Activated naive CD8-positive, alpha-beta T cell treated with anti-CD3 and anti-CD28 coated beads, Interleukin-2, amount 50 U/mL, for 24 hours (primary cell): ENCODE data around the gene NNT.

Source experiments
- ATAC-seq: fragments of 150-1000 bp; cut with Tn5 transposase; one replicate; pipeline ENCODE4 v1.10.0; 2021
- DNase-seq: peaks from one replicate; pipeline ENCODE4 v3.0.0; 2021
- H3K27ac Mint-ChIP-seq: one replicate; pipeline ENCODE4 v1.8.0; 2021; ENCODE audit warnings: mild to moderate bottlenecking, mixed read lengths
- H3K27me3 Mint-ChIP-seq: one replicate; pipeline ENCODE4 v1.8.0; 2021; ENCODE audit warnings: mixed read lengths
- H3K36me3 Mint-ChIP-seq: one replicate; pipeline ENCODE4 v1.8.0; 2021; ENCODE audit warnings: low read depth, mixed read lengths
- H3K4me1 Mint-ChIP-seq: one replicate; pipeline ENCODE4 v1.8.0; 2021; ENCODE audit warnings: mixed read lengths
- H3K4me3 Mint-ChIP-seq: one replicate; pipeline ENCODE4 v1.8.0; 2021; ENCODE audit warnings: mild to moderate bottlenecking, moderate library complexity, mixed read lengths
- H3K9me3 Mint-ChIP-seq: one replicate; pipeline ENCODE4 v1.8.0; 2021; ENCODE audit warnings: mixed read lengths

The NNT gene

DNA sequence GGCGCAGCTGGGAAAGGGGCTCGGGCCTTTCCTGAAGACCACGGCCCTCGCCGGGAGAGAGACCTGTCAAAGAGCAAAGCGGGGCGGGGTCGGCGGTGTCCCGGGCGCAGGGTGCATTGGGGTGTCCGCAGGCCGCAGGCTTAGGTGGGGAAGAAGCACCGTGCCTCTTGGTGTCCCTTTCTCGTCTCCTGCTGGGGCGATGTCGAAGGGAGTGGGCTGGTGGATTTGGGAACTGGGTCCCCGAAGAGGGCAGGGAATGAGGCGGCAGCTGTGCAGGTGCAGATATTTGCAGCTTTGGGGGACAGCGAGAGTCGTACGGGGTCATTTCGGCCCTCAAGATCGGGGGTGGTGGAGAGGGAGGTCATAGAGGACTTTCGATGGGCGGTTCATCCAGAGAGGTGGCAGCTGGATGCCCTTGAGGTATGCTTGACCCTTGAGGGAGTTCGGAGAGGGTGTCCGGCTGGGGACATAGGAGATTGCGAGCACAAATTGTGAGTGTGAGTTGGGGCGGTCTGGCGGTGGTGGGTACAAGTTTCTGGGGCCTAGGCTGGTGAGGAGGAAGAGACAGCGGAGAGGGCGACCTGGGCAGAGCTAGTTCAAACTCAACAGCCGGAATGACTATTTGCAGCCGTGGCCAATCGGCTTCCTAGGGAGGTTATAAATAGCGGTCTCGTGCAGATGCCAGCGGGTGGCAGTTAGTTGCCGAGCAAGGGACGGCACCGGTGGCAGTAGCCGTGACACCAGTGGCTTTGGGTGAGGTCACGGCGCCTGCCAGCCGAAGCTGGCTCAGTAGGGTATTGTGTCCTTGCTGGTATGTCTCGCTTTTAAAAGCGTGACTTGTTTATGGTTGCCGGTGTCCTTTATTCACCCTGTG, 601 bp downstream of the NNT start:
- ATAC-seq (peak; percentile 81), DNase-seq (peak; percentile 72)
- Mint-ChIP-seq H3K27me3 (no peaks in the 10 kb centered on the region), H3K4me3 (peak overlapping the region; percentile 88), H3K9me3 (no peaks in the 10 kb centered on the region), H3K36me3 (peaks cover 21% of the 10 kb centered on the region), H3K4me1 (peaks cover 42% of the 10 kb centered on the region), H3K27ac (peak overlapping the region; percentile 85)

- Mint-ChIP-seq H3K36me3 (peaks cover 28% of the 10 kb centered on the region), H3K9me3 (no peaks in the 10 kb centered on the region), H3K27me3 (no peaks in the 10 kb centered on the region), H3K27ac (no peak overlapping the region), H3K4me3 (peak overlapping the region; percentile 88), H3K4me1 (peaks cover 40% of the 10 kb centered on the region)
- no peak for DNase-seq
- no peak for ATAC-seq
Measured at GRCh38 chr5:43604699-43605098, 1.7 kb downstream of the NNT start.

DNA sequence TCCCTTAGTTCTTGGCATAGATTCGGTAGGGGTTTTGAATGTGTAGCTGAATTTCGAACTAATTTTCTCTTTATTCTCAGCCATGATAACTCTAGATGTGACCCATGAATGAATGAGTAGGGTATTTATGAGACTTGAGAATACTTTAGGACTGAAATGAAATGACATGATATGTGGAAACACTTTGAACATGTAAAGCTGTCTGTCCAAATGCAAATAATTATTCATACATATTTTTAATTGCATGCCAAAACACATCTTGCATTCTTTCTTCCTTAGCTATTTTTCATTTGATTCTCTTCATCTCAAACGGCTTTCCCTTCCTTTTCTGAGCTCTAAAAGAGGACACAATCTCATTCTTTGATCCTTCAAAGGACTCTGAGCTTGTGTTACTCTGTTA, 3.4 kb downstream of the NNT start:
- H3K36me3 Mint-ChIP-seq = peaks cover 37% of the 10 kb centered on the region
- H3K4me1 Mint-ChIP-seq = peaks cover 36% of the 10 kb centered on the region
- DNase-seq = no peak
- H3K27me3 Mint-ChIP-seq = no peaks in the 10 kb centered on the region
- no peak for ATAC-seq
- no peaks in the 10 kb centered on the region for H3K9me3 Mint-ChIP-seq
- no peak overlapping the region for H3K4me3 Mint-ChIP-seq
- no peak overlapping the region for H3K27ac Mint-ChIP-seq

DNA sequence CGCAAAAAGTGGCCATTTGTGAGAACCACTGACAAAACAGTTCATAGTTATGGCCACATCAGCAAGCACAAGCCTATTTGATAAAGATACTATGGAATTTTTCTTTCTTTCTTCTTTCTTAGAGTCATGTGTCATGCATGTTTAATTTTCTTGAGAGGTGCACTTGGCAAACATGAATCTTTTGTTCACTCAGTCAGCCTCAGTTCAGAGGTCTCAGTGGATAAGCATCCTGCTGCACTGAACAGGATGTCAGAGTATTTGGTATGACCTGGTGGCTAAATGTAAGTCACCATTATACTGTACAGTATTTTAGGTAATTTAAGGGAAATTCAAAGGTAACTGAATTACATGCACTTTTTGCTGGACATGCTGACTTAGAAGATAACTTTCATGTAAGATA, 5.4 kb downstream of the NNT start:
- Mint-ChIP-seq H3K9me3 (no peaks in the 10 kb centered on the region), H3K4me1 (peaks cover 24% of the 10 kb centered on the region), H3K27ac (no peak overlapping the region), H3K27me3 (no peaks in the 10 kb centered on the region), H3K4me3 (no peak overlapping the region), H3K36me3 (peaks cover 47% of the 10 kb centered on the region)
- ATAC-seq (no peak), DNase-seq (no peak)

GRCh38 chr5:43609752-43610151, 6.8 kb downstream of the NNT start:
- ATAC-seq (peak; percentile 75), DNase-seq (no peak)
- no peaks in the 10 kb centered on the region for H3K9me3 Mint-ChIP-seq
- no peaks in the 10 kb centered on the region for H3K27me3 Mint-ChIP-seq
- H3K27ac Mint-ChIP-seq = no peak overlapping the region
- H3K4me3 Mint-ChIP-seq = no peak overlapping the region
- H3K4me1 Mint-ChIP-seq = peaks cover 12% of the 10 kb centered on the region
- H3K36me3 Mint-ChIP-seq = peaks cover 45% of the 10 kb centered on the region

DNA sequence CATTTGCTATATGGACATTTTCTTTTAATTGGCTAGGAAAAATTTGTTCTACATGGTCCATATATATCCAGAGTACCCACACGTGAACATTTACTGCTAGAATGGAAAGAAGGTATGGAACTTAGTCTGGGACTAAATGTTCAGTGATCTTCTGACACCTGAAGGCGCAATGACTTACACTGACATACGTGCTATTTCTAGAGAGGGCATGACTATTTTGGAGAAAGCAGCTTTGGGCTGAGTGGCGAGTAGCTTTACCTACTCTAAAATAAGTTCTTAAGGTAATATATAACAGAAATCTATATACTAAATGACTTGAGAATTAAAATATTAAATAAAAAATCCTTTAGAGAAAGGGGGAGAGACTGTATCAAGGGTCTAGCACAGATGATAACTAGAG, 10.4 kb downstream of the NNT start:
- no peak for DNase-seq
- Mint-ChIP-seq H3K9me3 (no peaks in the 10 kb centered on the region), H3K36me3 (peaks cover 40% of the 10 kb centered on the region), H3K27ac (no peak overlapping the region), H3K27me3 (no peaks in the 10 kb centered on the region), H3K4me1 (no peaks in the 10 kb centered on the region), H3K4me3 (no peak overlapping the region)
- ATAC-seq = no peak

DNA sequence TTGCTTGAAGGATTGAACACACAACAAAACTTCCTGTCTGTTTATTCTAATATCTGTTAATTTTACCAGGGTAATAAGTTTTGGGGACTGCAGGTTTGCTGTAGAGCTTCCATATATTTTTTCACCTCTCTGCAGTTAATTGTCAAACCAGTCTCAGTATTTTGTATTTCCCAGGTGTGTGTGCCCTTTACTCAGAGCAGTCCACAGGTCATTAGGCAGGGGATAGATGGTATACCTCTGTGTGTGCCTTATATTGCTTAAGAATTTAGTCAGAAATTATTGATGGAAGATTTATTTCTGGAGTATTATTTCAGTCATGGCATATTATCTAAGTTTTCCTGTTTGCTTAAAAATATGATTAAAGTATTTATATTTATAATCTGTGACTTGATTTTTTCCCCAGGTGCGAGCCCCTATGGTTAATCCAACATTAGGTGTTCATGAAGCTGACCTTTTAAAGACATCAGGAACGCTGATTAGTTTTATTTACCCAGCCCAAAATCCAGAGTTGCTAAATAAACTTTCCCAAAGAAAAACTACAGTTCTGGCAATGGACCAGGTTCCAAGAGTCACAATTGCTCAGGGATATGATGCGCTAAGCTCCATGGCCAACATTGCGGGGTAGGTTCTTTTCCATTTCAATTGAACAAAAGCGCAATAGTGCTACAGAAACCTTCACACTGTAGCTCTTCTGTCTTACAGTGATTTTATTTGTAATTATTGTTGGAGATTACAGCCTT, 12.6 kb downstream of the NNT start:
- Mint-ChIP-seq H3K27ac (no peak overlapping the region), H3K4me3 (no peak overlapping the region), H3K27me3 (no peaks in the 10 kb centered on the region), H3K36me3 (peaks cover 36% of the 10 kb centered on the region), H3K4me1 (no peaks in the 10 kb centered on the region), H3K9me3 (no peaks in the 10 kb centered on the region)
- DNase-seq = no peak
- ATAC-seq = no peak

GRCh38 chr5:43616535-43616934, 13.6 kb downstream of the NNT start:
- no peak for DNase-seq
- H3K4me3 Mint-ChIP-seq = no peak overlapping the region
- no peaks in the 10 kb centered on the region for H3K27me3 Mint-ChIP-seq
- no peak for ATAC-seq
- no peak overlapping the region for H3K27ac Mint-ChIP-seq
- H3K9me3 Mint-ChIP-seq = no peaks in the 10 kb centered on the region
- no peaks in the 10 kb centered on the region for H3K4me1 Mint-ChIP-seq
- H3K36me3 Mint-ChIP-seq = peaks cover 35% of the 10 kb centered on the region

- no peaks in the 10 kb centered on the region for H3K27me3 Mint-ChIP-seq
- ATAC-seq (no peak), DNase-seq (no peak)
- peaks cover 1% of the 10 kb centered on the region for H3K4me1 Mint-ChIP-seq
- no peaks in the 10 kb centered on the region for H3K9me3 Mint-ChIP-seq
- no peak overlapping the region for H3K4me3 Mint-ChIP-seq
- peaks cover 35% of the 10 kb centered on the region for H3K36me3 Mint-ChIP-seq
- no peak overlapping the region for H3K27ac Mint-ChIP-seq
Measured at GRCh38 chr5:43619380-43619779, 16.4 kb downstream of the NNT start.

GRCh38 chr5:43619911-43620310, 16.9 kb downstream of the NNT start:
- no peak for ATAC-seq
- Mint-ChIP-seq H3K4me1 (peaks cover 1% of the 10 kb centered on the region), H3K36me3 (peaks cover 35% of the 10 kb centered on the region), H3K27ac (no peak overlapping the region), H3K9me3 (no peaks in the 10 kb centered on the region), H3K4me3 (no peak overlapping the region), H3K27me3 (no peaks in the 10 kb centered on the region)
- no peak for DNase-seq

DNA sequence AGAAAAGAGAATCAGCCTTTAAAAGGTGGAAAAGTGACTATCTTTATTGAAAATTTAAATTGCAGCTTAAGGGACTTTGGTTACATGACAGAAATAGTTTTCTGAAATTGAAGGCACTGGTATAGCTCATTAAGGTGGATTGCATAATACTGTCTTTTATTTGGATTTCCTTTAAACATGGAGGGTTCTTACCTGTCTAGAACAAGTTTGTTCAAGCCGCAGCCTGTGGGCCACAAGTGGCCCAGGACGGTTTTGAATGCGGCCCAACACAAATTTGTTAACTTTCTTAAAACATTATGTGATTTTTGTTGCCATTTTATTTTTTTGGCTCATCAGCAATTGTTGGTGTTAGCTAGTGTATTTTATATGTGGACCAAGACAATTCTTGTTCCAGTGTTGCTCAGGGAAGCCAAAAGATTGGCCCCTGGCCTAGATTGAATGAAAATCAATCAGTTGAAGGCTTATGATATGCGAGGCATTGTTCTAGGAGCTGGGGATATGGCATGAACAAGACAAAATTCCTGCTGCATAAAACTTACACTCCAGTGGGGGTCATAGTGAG, 18.0 kb downstream of the NNT start:
- DNase-seq = no peak
- H3K4me1 Mint-ChIP-seq = peaks cover 1% of the 10 kb centered on the region
- no peak for ATAC-seq
- H3K36me3 Mint-ChIP-seq = peaks cover 33% of the 10 kb centered on the region
- no peaks in the 10 kb centered on the region for H3K27me3 Mint-ChIP-seq
- no peak overlapping the region for H3K4me3 Mint-ChIP-seq
- H3K27ac Mint-ChIP-seq = no peak overlapping the region
- no peaks in the 10 kb centered on the region for H3K9me3 Mint-ChIP-seq

- no peak overlapping the region for H3K27ac Mint-ChIP-seq
- ATAC-seq (no peak), DNase-seq (no peak)
- H3K4me1 Mint-ChIP-seq = peaks cover 1% of the 10 kb centered on the region
- H3K9me3 Mint-ChIP-seq = no peaks in the 10 kb centered on the region
- H3K4me3 Mint-ChIP-seq = no peak overlapping the region
- H3K36me3 Mint-ChIP-seq = peaks cover 33% of the 10 kb centered on the region
- no peaks in the 10 kb centered on the region for H3K27me3 Mint-ChIP-seq
Measured at GRCh38 chr5:43622074-43622473, 19.1 kb downstream of the NNT start.

- no peak overlapping the region for H3K27ac Mint-ChIP-seq
- DNase-seq (no peak), ATAC-seq (no peak)
- no peaks in the 10 kb centered on the region for H3K27me3 Mint-ChIP-seq
- no peaks in the 10 kb centered on the region for H3K9me3 Mint-ChIP-seq
- H3K4me3 Mint-ChIP-seq = no peak overlapping the region
- peaks cover 1% of the 10 kb centered on the region for H3K4me1 Mint-ChIP-seq
- H3K36me3 Mint-ChIP-seq = peaks cover 28% of the 10 kb centered on the region
Measured at GRCh38 chr5:43623048-43623680, 20.2 kb downstream of the NNT start.

DNA sequence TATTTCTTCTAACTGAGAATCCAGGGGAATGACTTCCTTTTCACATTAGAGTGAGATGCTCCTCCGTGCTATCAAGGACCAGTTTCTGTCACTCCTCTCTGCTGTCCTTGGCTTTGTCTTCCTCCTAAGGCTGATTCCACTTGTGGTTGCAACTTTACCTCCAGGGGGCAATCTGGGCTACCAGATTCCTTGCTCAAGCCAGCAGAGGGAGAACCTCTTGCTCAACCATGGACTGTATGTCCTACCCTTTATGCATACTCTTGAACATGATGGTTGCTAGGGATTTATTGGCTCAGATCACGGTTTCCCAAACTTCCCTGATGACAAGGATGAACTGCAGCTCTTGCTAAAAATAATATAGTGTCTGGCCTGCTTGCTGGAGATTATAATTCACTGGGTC, 24.0 kb downstream of the NNT start:
- H3K4me1 Mint-ChIP-seq = peaks cover 4% of the 10 kb centered on the region

More for the DNA sequence above, 24.0 kb downstream of the NNT start:
- Mint-ChIP-seq H3K9me3 (no peaks in the 10 kb centered on the region), H3K27me3 (no peaks in the 10 kb centered on the region), H3K4me3 (no peak overlapping the region), H3K27ac (no peak overlapping the region), H3K36me3 (peaks cover 24% of the 10 kb centered on the region)
- DNase-seq (peak; percentile 4), ATAC-seq (peak; percentile 55)
